Breast epithelium (tissue), 4 donors: ENCODE results near the gene EDN3. TPM values are rescaled to one million over a fixed set of nuclear protein-coding genes. Genes with fewer than 3 reads are reported as not detected.
"Not testable (repeated sequence)": the region's sequence is repeated elsewhere in the genome, so short reads cannot be mapped to it uniquely, and the experiment has no call there.

Source experiments
- DNase-seq, 2 donors: peaks; one replicate each; pipeline ENCODE4 v3.0.0-alpha.2; 2019; ENCODE audit warnings: low spot score in 2 of 2
- H3K27ac ChIP-seq, 2 donors: fragments of 200-600 bp; sonication (generic) in 1 of 2; one replicate each; pipeline ENCODE4 v1.5.1; 2016 to 2019; ENCODE audit warnings: mild to moderate bottlenecking in 1 of 2
- H3K27me3 ChIP-seq, 2 donors: fragments of 200-600 bp; sonication (generic) in 1 of 2; one replicate each; pipeline versions ENCODE4 v1.5.1 to v1.6.0; 2017 to 2019; ENCODE audit warnings: control low read depth in 1 of 2, mild to moderate bottlenecking in 1 of 2
- H3K36me3 ChIP-seq: fragments of 200-600 bp; one replicate; pipeline ENCODE4 v1.5.1; 2019
- H3K4me1 ChIP-seq, 2 donors: fragments of 200-600 bp; sonication (generic); one replicate each; pipeline ENCODE4 v1.5.1; 2016 to 2019; ENCODE audit warnings: control low read depth in 1 of 2
- H3K4me3 ChIP-seq, 3 donors: fragments of 200-600 bp; sonication (generic); 1 replicate in 2 of 3; 2 replicates in 1 of 3; pipeline ENCODE4 v1.5.1; 2016 to 2019; ENCODE audit warnings: mild to moderate bottlenecking in 3 of 3, moderate library complexity in 2 of 3
- H3K9me3 ChIP-seq, 2 donors: fragments of 200-600 bp; sonication (generic) in 1 of 2; one replicate each; pipeline ENCODE4 v1.5.1; 2016 to 2019; ENCODE audit warnings: control low read depth in 1 of 2
- CTCF ChIP-seq, 3 donors: fragments of 450-650 bp; IDR thresholded peaks; one replicate each; pipeline ENCODE4 v1.5.1; 2016 to 2017; ENCODE audit warnings: antibody characterized with exemption in 3 of 3, mild to moderate bottlenecking in 3 of 3, moderate library complexity in 3 of 3
- POLR2A ChIP-seq: fragments of 450-650 bp; IDR thresholded peaks from one replicate; pipeline ENCODE4 v1.6.1; 2016; ENCODE audit warnings: antibody characterized with exemption, mild to moderate bottlenecking, moderate library complexity
- POLR2AphosphoS5 ChIP-seq, 3 donors: sonication (generic); formaldehyde crosslinking; IDR thresholded peaks; one replicate each; pipeline ENCODE4 v1.6.1; 2017; ENCODE audit warnings: antibody characterized with exemption in 3 of 3
- intact Hi-C: fragments of 100-400 bp; cut with DNase I; formaldehyde crosslinking; loops from one replicate; pipeline ENCODE4 v1.15.1; 2023; ENCODE audit warnings: low total_unique reads
- total RNA-seq, 3 donors: library from RNA; depleted of rRNA; stranded (reverse); fragments of >200 nt; gene quantifications; one replicate each; pipeline ENCODE4 v1.1.0, GENCODE V29; 2016

Gene EDN3
- total RNA-seq, 3 donors from 2014 or later: 0.96 to 12.1 (median 6.9) TPM

GRCh38 chr20:59335377-59335776 lies 35.0 kb downstream of the EDN3 start:
- Histone ChIP-seq H3K4me1 (no peaks in the 10 kb centered on the region), H3K4me3 (no peak overlapping the region), H3K36me3 (no peaks in the 10 kb centered on the region), H3K27ac (no peak overlapping the region), H3K27me3 (peaks cover 0 to 5% of the 10 kb centered on the region in 2 donors), H3K9me3 (no peaks in the 10 kb centered on the region)
- DNase-seq: no peak
- intact Hi-C loops: no loop called here
- TF ChIP-seq POLR2A (no peak), CTCF (IDR thresholded peaks at IDR 0.05) (no peak), POLR2AphosphoS5 (IDR thresholded peaks at IDR 0.05) (no peak)

- intact Hi-C loops: no loop called here
- H3K9me3 ChIP-seq: no peaks in the 10 kb centered on the region
- no peak overlapping the region for H3K4me3 ChIP-seq
- no peak overlapping the region for H3K27ac ChIP-seq
- TF ChIP-seq POLR2A: no peak
- no peak for TF ChIP-seq POLR2AphosphoS5 (IDR thresholded peaks at IDR 0.05)
- no peak for TF ChIP-seq CTCF (IDR thresholded peaks at IDR 0.05)
- no peak for DNase-seq
- H3K4me1 ChIP-seq: no peaks in the 10 kb centered on the region
- H3K36me3 ChIP-seq: no peaks in the 10 kb centered on the region
- H3K27me3 ChIP-seq: no peaks in the 10 kb centered on the region
Observed at GRCh38 chr20:59336540-59336939, 36.1 kb downstream of the EDN3 start.

- intact Hi-C loops, H3K36me3 ChIP-seq, DNase-seq: not testable (repeated sequence)
Observed at GRCh38 chr20:59338444-59338843, 38.0 kb downstream of the EDN3 start.

GRCh38 chr20:59340201-59340885 lies 39.9 kb downstream of the EDN3 start:
- no peak for DNase-seq
- TF ChIP-seq POLR2AphosphoS5 (IDR thresholded peaks at IDR 0.05): no peak
- TF ChIP-seq CTCF (IDR thresholded peaks at IDR 0.05): no peak
- no peak for TF ChIP-seq POLR2A
- Histone ChIP-seq H3K4me1 (no peaks in the 10 kb centered on the region), H3K27me3 (peaks cover 0 to 3% of the 10 kb centered on the region in 2 donors), H3K27ac (no peak overlapping the region), H3K4me3 (no peak overlapping the region), H3K36me3 (no peaks in the 10 kb centered on the region), H3K9me3 (no peaks in the 10 kb centered on the region)
- intact Hi-C loops: no loop called here

More at GRCh38 chr20:59338444-59338843, 38.0 kb downstream of the EDN3 start:
- H3K27me3 ChIP-seq, H3K9me3 ChIP-seq, H3K4me1 ChIP-seq, H3K27ac ChIP-seq, H3K4me3 ChIP-seq: not testable (repeated sequence)

- intact Hi-C loops, H3K9me3 ChIP-seq, H3K36me3 ChIP-seq, DNase-seq, H3K4me1 ChIP-seq, H3K27ac ChIP-seq, H3K4me3 ChIP-seq, H3K27me3 ChIP-seq: not testable (repeated sequence)
Observed at GRCh38 chr20:59341285-59342022, 41.0 kb downstream of the EDN3 start.
